Fibroblast of the aortic adventitia (primary cell): ENCODE results near the gene DHX29. TPM values are rescaled to one million over a fixed set of nuclear protein-coding genes. Genes with fewer than 3 reads are reported as not detected.

Experiments
- DNase-seq: peaks from one replicate; pipeline ENCODE4 v3.0.0-alpha.2; 2010; ENCODE audit warnings: low read depth
- H3K4me3 ChIP-seq: 2 replicates; pipeline ENCODE4 v1.5.1; 2011; ENCODE audit warnings: low read depth, mild to moderate bottlenecking, control low read depth, low read length, moderate library complexity
- CTCF ChIP-seq: IDR thresholded peaks from 2 replicates; pipeline ENCODE4 v1.5.1; 2011; ENCODE audit warnings: mild to moderate bottlenecking, low read length, control low read depth, inconsistent platforms; ENCODE audit not compliant: insufficient read depth
- total RNA-seq: library from RNA; depleted of rRNA; stranded (reverse); fragments of >200 nt; gene quantifications from 2 replicates; pipeline ENCODE4 v1.2.3, GENCODE V29; 2012; ENCODE audit warnings: low replicate concordance

DHX29 gene
- total RNA-seq, 1 donor, result 53.4 TPM

GRCh38 chr5:55234121-55234700 is 73.3 kb downstream of the DHX29 start:
- DNase-seq, result peak; percentile 37
- H3K4me3 ChIP-seq, result peak overlapping the region; percentile 65
- no peak for TF ChIP-seq CTCF

- TF ChIP-seq CTCF, result peak; percentile 6
- peak within 1 kb of the TSS; percentile 65 for H3K4me3 ChIP-seq
- peak; percentile 61 for DNase-seq
Measured at GRCh38 chr5:55232985-55233928, 74.2 kb downstream of the DHX29 start, which contains the start of gene CCNO. Gene CCNO (minus strand): TSS chr5:55233608. CDS start chr5:55233523, 85 bp downstream.

- TF ChIP-seq CTCF, result no peak
- peak; percentile 11 for DNase-seq
- peak overlapping the region; percentile 65 for H3K4me3 ChIP-seq
Measured at GRCh38 chr5:55232271-55232984, 75.1 kb downstream of the DHX29 start.

- TF ChIP-seq CTCF, result no peak
- peak overlapping the region; percentile 65 for H3K4me3 ChIP-seq
- DNase-seq, result peak; percentile 28
Measured at GRCh38 chr5:55231919-55232270, 75.6 kb downstream of the DHX29 start.

GRCh38 chr5:55231029-55231918 is 76.2 kb downstream of the DHX29 start:
- DNase-seq, result no peak
- peak overlapping the region; percentile 17 for H3K4me3 ChIP-seq
- TF ChIP-seq CTCF, result no peak
